HG03064 (cell line): ENCODE data around the gene CHCHD6.

ENCODE experiments used
- ATAC-seq: cut with Tn5 transposase; IDR thresholded peaks from one replicate; pipeline ENCODE4 v1.9.1; 2021; ENCODE audit warnings: low read depth; ENCODE audit not compliant: unreplicated experiment

CHCHD6 gene

DNA sequence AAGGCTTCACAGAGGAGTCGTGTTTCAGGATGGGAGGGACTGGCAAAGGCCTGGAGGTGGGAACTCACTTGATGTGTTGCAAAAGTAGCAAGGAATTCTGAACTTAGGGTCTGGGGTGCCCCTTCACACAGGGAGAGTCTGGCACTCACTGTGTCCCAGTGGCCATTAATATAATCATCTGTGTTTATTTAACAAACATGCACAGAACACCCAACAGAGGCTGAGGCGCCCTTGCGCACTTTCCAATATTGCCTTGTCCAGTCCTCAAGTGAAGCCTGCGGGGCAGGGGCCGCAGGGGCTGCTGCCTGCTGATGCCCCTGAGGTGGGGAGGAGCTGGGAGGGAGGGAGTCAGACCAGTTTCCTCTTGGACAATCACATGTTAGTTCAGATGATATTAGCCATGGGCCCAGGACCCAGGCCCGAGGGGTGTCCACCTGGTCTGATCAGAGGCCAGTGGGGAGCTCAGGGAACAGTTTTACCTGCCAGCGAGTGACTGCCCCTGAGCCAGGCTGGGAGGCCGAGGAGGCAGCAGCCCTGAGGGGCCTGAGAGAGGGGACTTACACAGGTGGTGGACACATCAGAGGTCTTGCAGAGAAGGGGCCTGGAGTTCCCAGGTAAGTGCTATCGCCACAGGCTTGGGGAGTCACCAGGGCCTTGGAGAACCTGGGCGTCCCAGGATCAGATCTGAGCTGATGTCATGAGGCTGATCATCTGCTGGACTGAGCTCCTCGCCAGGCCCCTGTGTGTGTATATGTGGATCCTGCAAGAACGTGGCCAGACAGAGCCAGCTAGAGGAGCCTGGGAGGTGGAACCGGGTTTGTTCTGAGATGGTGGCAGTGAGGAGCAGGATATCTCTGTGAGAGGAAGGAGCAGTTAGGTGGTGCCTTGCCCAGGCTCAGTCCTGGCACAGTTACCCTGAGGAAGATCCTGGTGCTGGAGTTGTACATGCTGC is 35.3 kb upstream of the CHCHD6 start:
- no peak for ATAC-seq

GRCh38 chr3:126671521-126671920 is 32.5 kb upstream of the CHCHD6 start:
- no peak for ATAC-seq

GRCh38 chr3:126672340-126672739 is 31.7 kb upstream of the CHCHD6 start:
- ATAC-seq = no peak

DNA sequence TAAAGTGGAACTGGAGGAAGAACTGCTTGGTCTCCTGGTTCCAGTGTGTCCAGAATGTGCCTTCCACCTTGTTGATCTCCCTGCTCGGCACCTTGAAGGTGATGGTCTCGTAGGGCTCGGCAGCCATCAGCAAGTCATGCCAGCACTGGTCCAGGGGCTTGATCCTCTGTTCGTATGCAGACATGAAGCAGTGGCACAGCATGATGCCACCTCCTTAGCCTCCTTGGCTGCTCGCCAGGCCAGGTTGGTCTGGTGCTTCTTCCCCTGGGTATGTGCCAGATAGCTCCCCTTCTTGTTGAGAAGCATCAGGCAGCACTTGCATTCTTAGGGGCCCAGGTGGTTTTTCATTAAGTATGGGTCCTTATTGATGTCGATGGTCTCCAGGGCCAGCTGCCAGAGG is 31.3 kb upstream of the CHCHD6 start:
- ATAC-seq = no peak

GRCh38 chr3:126676919-126677705 is 26.9 kb upstream of the CHCHD6 start:
- ATAC-seq = no peak

GRCh38 chr3:126677862-126678503 is 26.1 kb upstream of the CHCHD6 start:
- no peak for ATAC-seq

- ATAC-seq = no peak
These were observed 25.2 kb upstream of the CHCHD6 start for GRCh38 chr3:126678693-126679317.

DNA sequence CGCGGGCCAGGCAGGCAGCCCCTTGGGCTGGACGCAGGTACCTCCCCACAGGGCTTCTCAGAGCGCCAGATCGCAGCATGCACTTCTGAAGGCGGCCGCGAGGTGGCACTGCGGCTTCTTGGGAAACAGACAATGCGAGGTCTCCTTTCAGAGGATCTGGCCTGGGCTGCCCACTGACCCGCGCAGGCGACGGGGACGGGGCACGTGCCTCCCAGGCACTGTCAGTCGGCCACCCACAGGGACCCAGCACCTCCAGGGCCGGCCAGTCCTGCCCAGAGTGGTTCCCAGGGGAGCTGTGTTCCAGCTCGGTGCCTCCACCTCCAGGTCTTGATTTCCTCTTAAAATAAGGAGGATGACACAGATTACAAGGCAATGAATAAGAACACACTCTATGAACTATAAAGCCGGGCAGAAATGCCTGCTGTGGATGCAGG is 24.7 kb upstream of the CHCHD6 start:
- no peak for ATAC-seq

- no peak for ATAC-seq
These were observed 24.0 kb upstream of the CHCHD6 start for GRCh38 chr3:126679831-126680666.

- no peak for ATAC-seq
These were observed 23.4 kb upstream of the CHCHD6 start for GRCh38 chr3:126680667-126681055.

- ATAC-seq = no peak
These were observed 22.0 kb upstream of the CHCHD6 start for GRCh38 chr3:126682009-126682408.

- ATAC-seq = no peak
These were observed 21.0 kb upstream of the CHCHD6 start for GRCh38 chr3:126683069-126683468.

DNA sequence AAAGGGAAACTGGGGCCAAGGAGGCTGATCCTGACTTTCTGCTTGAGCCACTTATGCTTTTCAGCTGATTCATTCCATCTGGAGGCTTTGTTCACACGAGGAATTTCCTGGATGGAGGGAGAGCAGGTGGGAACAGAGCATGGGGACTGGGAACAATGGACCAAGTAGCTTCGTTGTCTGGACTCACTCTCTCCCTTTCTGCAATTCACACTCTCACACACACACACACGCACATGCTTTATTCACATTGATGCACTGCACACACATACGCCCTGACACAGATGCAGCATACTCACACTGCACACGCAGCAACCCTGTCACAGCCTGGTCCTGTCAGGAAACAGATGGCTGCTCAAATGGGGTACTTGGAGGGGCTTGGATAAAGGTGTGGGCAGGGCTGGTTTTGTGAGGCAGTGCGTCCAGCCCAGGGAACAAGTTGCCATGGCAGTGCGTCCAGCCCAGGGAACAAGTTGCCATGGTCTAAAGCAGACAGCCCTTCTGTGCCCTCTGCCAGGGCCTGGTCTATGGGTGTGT is 19.8 kb upstream of the CHCHD6 start:
- ATAC-seq = no peak

DNA sequence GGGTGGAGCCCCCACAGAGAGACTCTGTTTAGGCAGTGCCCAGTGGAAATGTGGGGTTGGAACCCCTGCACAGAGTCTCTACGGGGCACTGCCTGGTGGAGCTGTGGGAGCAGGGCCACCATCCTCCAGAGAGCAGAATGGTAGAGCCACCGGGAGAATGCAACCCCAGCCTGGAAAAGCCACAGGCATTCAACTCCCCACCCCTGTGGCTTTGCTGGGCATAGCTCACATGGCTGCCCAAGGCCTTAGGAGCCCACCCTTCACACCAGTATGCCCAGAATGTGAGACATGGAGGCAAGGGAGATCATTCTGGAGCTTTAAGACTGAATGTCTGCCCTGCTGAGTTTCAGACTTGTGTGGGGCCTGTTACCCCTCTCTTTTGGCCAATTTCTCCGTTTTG is 19.0 kb upstream of the CHCHD6 start:
- no peak for ATAC-seq

- no peak for ATAC-seq
These were observed 18.5 kb upstream of the CHCHD6 start for GRCh38 chr3:126685493-126685892.

GRCh38 chr3:126691765-126692164 is 12.3 kb upstream of the CHCHD6 start:
- no peak for ATAC-seq

DNA sequence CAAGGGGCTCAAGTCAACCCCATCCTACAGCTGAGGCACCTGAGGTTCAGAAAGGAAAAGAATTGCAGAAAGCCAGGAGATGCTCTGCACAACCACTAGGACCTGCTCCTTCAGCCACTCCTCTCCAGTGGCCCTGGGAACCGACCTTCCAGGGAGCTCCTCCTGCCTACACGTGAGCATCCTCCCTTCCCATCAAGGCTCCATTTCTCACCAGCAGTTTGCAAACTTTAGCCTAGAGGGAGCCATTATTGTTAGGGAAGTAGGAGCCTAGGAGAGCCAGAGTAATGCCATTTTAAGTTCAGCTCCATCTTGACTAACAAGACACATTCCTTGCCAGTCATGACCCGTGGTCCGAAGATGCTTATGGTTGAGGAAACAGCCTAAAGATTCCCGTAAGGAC is 11.2 kb upstream of the CHCHD6 start:
- ATAC-seq = no peak

DNA sequence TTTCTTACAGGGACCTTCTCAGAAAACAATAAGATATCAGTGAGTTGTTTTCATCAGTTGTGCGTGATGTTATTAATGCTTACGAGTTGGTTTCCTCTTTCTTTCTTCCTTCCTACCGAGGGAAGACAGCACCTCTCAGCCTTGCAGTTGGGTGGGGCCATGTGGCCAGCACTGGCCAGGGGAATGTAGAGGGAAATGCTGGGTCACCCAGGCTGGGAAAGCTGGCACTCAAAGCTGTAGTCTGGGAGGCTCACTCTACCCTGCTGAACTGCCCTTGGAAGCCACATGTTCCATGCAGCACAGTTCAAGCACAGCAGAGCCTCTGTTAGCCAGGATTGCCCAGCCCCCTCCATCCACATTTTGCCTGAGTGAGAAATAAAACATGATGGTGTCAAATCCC is 10.1 kb upstream of the CHCHD6 start:
- no peak for ATAC-seq

- ATAC-seq = no peak
These were observed 7.3 kb upstream of the CHCHD6 start for GRCh38 chr3:126696701-126697267.
